SK-N-SH treated with all-trans-retinoic acid at 6 μM for 48 hours (cell line): ENCODE measurements around the gene CNTNAP2.

Source experiments
- ATAC-seq: fragments of 200-7000 bp; cut with Tn5 transposase; 3 replicates; pipeline ENCODE4 v1.9.1; 2020; ENCODE audit warnings: mild to moderate bottlenecking, moderate library complexity
- ARNTL ChIP-seq: fragments of 450-650 bp; formaldehyde crosslinking; IDR thresholded peaks from 2 replicates; pipeline ENCODE4 v1.5.0; 2020; ENCODE audit warnings: low read depth, mild to moderate bottlenecking, moderate library complexity, borderline replicate concordance
- BACH2 ChIP-seq: fragments of 250-450 bp; sonication (Bioruptor Pico); IDR thresholded peaks from 2 replicates; pipeline ENCODE4 v1.9.0; 2021; ENCODE audit warnings: mild to moderate bottlenecking, borderline replicate concordance
- CSDC2 ChIP-seq: fragments of 250-450 bp; sonication (Bioruptor Pico); IDR thresholded peaks from 2 replicates; pipeline ENCODE4 v1.5.0; 2020; ENCODE audit warnings: mild to moderate bottlenecking, moderate library complexity
- ESRRG ChIP-seq: fragments of 250-450 bp; sonication (Bioruptor Pico); IDR thresholded peaks from 2 replicates; pipeline ENCODE4 v1.6.1; 2021; ENCODE audit warnings: mild to moderate bottlenecking
- ISL1 ChIP-seq: fragments of 250-450 bp; sonication (Bioruptor Pico); IDR thresholded peaks from 2 replicates; pipeline ENCODE4 v2.1.2; 2022; ENCODE audit warnings: mild to moderate bottlenecking, moderate library complexity
- OSR1 ChIP-seq: fragments of 250-450 bp; sonication (Bioruptor Pico); IDR thresholded peaks from 2 replicates; pipeline ENCODE4 v1.8.0; 2022; ENCODE audit warnings: moderate library complexity, mild to moderate bottlenecking, inconsistent platforms
- PPARA ChIP-seq: fragments of 250-450 bp; sonication (Bioruptor Pico); IDR thresholded peaks from 2 replicates; pipeline ENCODE4 v1.5.0; 2020; ENCODE audit warnings: mild to moderate bottlenecking, borderline replicate concordance
- RARB ChIP-seq: fragments of 250-450 bp; sonication (Bioruptor Pico); IDR thresholded peaks from 2 replicates; pipeline ENCODE4 v1.8.0; 2021; ENCODE audit warnings: mild to moderate bottlenecking, moderate library complexity
- SNAI2 ChIP-seq: fragments of 250-450 bp; sonication (Bioruptor Pico); IDR thresholded peaks from 2 replicates; pipeline ENCODE4 v1.5.0; 2020; ENCODE audit warnings: mild to moderate bottlenecking, moderate library complexity
- TOX ChIP-seq: fragments of 250-450 bp; sonication (Bioruptor Pico); IDR thresholded peaks from 2 replicates; pipeline ENCODE4 v1.8.0; 2021; ENCODE audit warnings: mild to moderate bottlenecking, moderate library complexity, borderline replicate concordance
- ZC3H10 ChIP-seq: fragments of 250-450 bp; sonication (Bioruptor Pico); IDR thresholded peaks from 2 replicates; pipeline ENCODE4 v1.5.1; 2021; ENCODE audit warnings: mild to moderate bottlenecking, moderate library complexity
- ZFP3 ChIP-seq: fragments of 250-450 bp; sonication (Bioruptor Pico); IDR thresholded peaks from 2 replicates; pipeline ENCODE4 v1.5.0; 2020; ENCODE audit warnings: mild to moderate bottlenecking, moderate library complexity
- ZFP30 ChIP-seq: fragments of 450-650 bp; formaldehyde crosslinking; IDR thresholded peaks from 2 replicates; pipeline ENCODE4 v1.5.0; 2022; ENCODE audit warnings: mild to moderate bottlenecking, moderate library complexity
- ZNF565 ChIP-seq: fragments of 450-650 bp; formaldehyde crosslinking; conservative IDR thresholded peaks from 2 replicates; pipeline ENCODE4 v1.5.0; 2020; ENCODE audit warnings: low read depth, mild to moderate bottlenecking, moderate library complexity
- ZNF70 ChIP-seq: fragments of 450-650 bp; formaldehyde crosslinking; IDR thresholded peaks from 2 replicates; pipeline ENCODE4 v1.5.0; 2020; ENCODE audit warnings: mild to moderate bottlenecking, moderate library complexity
- ZNF8 ChIP-seq: fragments of 450-650 bp; formaldehyde crosslinking; IDR thresholded peaks from 2 replicates; pipeline ENCODE4 v1.5.0; 2020; ENCODE audit warnings: mild to moderate bottlenecking, moderate library complexity
- TF ChIP-seq, protein P1 (sequence below): fragments of 250-450 bp; sonication (Bioruptor Pico); IDR thresholded peaks from 2 replicates; pipeline ENCODE4 v1.5.1; 2020; ENCODE audit warnings: low read depth, mild to moderate bottlenecking, moderate library complexity
- TF ChIP-seq, protein P2 (sequence below): fragments of 250-450 bp; sonication (Bioruptor Pico); IDR thresholded peaks from 2 replicates; pipeline ENCODE4 v1.8.0; 2021; ENCODE audit warnings: low read depth, mild to moderate bottlenecking, moderate library complexity, borderline replicate concordance
- TF ChIP-seq, protein P3 (sequence below): fragments of 250-450 bp; sonication (Bioruptor Pico); IDR thresholded peaks from 2 replicates; pipeline ENCODE4 v1.5.1; 2021; ENCODE audit warnings: mild to moderate bottlenecking, moderate library complexity
- TF ChIP-seq, protein P4 (sequence below): fragments of 250-450 bp; sonication (Bioruptor Pico); IDR thresholded peaks from 2 replicates; pipeline ENCODE4 v1.8.0; 2020; ENCODE audit warnings: mild to moderate bottlenecking, moderate library complexity, borderline replicate concordance
- TF ChIP-seq, protein P5 (sequence below): fragments of 250-450 bp; sonication (Bioruptor Pico); IDR thresholded peaks from 2 replicates; pipeline ENCODE4 v1.5.0; 2020; ENCODE audit warnings: mild to moderate bottlenecking, moderate library complexity

The CNTNAP2 gene

DNA sequence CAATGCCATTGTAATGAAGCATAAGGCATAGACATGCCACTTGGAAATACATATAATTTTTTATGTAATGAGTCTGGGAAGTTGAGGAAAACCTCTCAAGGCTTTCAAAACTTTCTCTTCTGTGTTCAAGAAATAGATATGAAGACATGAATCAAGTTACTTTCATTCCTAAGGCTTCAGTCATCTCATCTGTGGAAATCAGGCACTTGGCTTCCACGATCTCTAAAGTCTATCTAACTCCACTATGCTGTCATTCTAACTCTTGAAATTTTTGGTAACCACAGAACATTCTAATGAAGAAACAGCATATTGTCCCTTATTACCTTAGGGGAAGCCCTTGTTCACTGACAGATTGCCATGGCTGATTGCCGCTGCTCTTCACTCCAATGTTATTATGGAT, 242.6 kb downstream of the CNTNAP2 start:
- TF ChIP-seq, protein P1, sequence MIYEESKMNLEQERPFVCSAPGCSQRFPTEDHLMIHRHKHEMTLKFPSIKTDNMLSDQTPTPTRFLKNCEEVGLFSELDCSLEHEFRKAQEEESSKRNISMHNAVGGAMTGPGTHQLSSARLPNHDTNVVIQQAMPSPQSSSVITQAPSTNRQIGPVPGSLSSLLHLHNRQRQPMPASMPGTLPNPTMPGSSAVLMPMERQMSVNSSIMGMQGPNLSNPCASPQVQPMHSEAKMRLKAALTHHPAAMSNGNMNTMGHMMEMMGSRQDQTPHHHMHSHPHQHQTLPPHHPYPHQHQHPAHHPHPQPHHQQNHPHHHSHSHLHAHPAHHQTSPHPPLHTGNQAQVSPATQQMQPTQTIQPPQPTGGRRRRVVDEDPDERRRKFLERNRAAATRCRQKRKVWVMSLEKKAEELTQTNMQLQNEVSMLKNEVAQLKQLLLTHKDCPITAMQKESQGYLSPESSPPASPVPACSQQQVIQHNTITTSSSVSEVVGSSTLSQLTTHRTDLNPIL (CRISPR knock-in tag) = no peak
- no peak for TF ChIP-seq ZNF70 (CRISPR knock-in tag)
- no peak for TF ChIP-seq ZNF565 (CRISPR knock-in tag)
- TF ChIP-seq CSDC2 = no peak
- no peak for TF ChIP-seq RARB
- TF ChIP-seq, protein P2, sequence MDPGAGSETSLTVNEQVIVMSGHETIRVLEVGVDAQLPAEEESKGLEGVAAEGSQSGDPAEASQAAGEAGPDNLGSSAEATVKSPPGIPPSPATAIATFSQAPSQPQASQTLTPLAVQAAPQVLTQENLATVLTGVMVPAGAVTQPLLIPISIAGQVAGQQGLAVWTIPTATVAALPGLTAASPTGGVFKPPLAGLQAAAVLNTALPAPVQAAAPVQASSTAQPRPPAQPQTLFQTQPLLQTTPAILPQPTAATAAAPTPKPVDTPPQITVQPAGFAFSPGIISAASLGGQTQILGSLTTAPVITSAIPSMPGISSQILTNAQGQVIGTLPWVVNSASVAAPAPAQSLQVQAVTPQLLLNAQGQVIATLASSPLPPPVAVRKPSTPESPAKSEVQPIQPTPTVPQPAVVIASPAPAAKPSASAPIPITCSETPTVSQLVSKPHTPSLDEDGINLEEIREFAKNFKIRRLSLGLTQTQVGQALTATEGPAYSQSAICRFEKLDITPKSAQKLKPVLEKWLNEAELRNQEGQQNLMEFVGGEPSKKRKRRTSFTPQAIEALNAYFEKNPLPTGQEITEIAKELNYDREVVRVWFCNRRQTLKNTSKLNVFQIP (CRISPR knock-in tag) = no peak
- TF ChIP-seq OSR1 (CRISPR knock-in tag) = no peak
- no peak for TF ChIP-seq BACH2 (CRISPR knock-in tag)
- no peak for TF ChIP-seq ARNTL
- TF ChIP-seq SNAI2 (CRISPR knock-in tag) = no peak
- no peak for TF ChIP-seq ISL1
- TF ChIP-seq PPARA (CRISPR knock-in tag) = no peak
- TF ChIP-seq, protein P3, sequence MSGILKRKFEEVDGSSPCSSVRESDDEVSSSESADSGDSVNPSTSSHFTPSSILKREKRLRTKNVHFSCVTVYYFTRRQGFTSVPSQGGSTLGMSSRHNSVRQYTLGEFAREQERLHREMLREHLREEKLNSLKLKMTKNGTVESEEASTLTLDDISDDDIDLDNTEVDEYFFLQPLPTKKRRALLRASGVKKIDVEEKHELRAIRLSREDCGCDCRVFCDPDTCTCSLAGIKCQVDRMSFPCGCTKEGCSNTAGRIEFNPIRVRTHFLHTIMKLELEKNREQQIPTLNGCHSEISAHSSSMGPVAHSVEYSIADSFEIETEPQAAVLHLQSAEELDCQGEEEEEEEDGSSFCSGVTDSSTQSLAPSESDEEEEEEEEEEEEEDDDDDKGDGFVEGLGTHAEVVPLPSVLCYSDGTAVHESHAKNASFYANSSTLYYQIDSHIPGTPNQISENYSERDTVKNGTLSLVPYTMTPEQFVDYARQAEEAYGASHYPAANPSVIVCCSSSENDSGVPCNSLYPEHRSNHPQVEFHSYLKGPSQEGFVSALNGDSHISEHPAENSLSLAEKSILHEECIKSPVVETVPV = no peak
- TF ChIP-seq ZNF8 = no peak
- TF ChIP-seq ZC3H10 (CRISPR knock-in tag) = no peak
- no peak for TF ChIP-seq TOX (CRISPR knock-in tag)
- TF ChIP-seq, protein P4, sequence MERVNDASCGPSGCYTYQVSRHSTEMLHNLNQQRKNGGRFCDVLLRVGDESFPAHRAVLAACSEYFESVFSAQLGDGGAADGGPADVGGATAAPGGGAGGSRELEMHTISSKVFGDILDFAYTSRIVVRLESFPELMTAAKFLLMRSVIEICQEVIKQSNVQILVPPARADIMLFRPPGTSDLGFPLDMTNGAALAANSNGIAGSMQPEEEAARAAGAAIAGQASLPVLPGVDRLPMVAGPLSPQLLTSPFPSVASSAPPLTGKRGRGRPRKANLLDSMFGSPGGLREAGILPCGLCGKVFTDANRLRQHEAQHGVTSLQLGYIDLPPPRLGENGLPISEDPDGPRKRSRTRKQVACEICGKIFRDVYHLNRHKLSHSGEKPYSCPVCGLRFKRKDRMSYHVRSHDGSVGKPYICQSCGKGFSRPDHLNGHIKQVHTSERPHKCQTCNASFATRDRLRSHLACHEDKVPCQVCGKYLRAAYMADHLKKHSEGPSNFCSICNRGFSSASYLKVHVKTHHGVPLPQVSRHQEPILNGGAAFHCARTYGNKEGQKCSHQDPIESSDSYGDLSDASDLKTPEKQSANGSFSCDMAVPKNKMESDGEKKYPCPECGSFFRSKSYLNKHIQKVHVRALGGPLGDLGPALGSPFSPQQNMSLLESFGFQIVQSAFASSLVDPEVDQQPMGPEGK (CRISPR knock-in tag) = no peak

DNA sequence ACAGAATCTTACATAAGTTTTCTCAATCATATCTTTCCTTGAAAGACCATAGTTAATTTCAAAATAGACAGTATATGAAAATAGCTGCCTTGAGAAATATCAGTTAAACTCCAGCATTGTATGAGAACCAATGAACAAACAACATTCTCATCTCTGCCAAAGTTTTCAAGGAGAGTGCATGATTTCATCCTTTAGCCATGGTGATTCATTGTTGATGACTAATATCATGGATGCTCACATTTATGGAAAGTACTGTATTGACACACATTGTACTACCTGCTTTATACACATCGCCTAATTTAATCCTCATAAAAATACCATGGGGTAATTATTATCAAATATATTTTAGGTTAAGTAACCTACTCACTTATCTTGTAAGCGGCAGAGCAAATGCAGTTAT, 250.3 kb downstream of the CNTNAP2 start:
- ATAC-seq = no peak
- TF ChIP-seq ESRRG (CRISPR knock-in tag) (no peak), OSR1 (CRISPR knock-in tag) (no peak), ZFP3 (CRISPR knock-in tag) (no peak), ZC3H10 (CRISPR knock-in tag) (no peak), RARB (no peak), SNAI2 (CRISPR knock-in tag) (no peak), BACH2 (CRISPR knock-in tag) (no peak), ZNF8 (0 out of 2 replicates have a peak, but pooled peaks have one; percentile 9), ISL1 (peak; percentile 65), ZNF565 (CRISPR knock-in tag) (no peak), PPARA (CRISPR knock-in tag) (no peak), CSDC2 (no peak), ZFP30 (no peak)
- TF ChIP-seq, protein P4 (CRISPR knock-in tag) = no peak
- TF ChIP-seq, protein P5, sequence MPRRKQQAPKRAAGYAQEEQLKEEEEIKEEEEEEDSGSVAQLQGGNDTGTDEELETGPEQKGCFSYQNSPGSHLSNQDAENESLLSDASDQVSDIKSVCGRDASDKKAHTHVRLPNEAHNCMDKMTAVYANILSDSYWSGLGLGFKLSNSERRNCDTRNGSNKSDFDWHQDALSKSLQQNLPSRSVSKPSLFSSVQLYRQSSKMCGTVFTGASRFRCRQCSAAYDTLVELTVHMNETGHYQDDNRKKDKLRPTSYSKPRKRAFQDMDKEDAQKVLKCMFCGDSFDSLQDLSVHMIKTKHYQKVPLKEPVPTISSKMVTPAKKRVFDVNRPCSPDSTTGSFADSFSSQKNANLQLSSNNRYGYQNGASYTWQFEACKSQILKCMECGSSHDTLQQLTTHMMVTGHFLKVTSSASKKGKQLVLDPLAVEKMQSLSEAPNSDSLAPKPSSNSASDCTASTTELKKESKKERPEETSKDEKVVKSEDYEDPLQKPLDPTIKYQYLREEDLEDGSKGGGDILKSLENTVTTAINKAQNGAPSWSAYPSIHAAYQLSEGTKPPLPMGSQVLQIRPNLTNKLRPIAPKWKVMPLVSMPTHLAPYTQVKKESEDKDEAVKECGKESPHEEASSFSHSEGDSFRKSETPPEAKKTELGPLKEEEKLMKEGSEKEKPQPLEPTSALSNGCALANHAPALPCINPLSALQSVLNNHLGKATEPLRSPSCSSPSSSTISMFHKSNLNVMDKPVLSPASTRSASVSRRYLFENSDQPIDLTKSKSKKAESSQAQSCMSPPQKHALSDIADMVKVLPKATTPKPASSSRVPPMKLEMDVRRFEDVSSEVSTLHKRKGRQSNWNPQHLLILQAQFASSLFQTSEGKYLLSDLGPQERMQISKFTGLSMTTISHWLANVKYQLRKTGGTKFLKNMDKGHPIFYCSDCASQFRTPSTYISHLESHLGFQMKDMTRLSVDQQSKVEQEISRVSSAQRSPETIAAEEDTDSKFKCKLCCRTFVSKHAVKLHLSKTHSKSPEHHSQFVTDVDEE (CRISPR knock-in tag) = no peak
- TF ChIP-seq, protein P2 (CRISPR knock-in tag) = no peak
- TF ChIP-seq, all 23 proteins: peak for 2

More for the DNA sequence above, 242.6 kb downstream of the CNTNAP2 start:
- ATAC-seq = no peak
